ENCODE measurements around the gene N4BP2L1.

The N4BP2L1 gene

DNA sequence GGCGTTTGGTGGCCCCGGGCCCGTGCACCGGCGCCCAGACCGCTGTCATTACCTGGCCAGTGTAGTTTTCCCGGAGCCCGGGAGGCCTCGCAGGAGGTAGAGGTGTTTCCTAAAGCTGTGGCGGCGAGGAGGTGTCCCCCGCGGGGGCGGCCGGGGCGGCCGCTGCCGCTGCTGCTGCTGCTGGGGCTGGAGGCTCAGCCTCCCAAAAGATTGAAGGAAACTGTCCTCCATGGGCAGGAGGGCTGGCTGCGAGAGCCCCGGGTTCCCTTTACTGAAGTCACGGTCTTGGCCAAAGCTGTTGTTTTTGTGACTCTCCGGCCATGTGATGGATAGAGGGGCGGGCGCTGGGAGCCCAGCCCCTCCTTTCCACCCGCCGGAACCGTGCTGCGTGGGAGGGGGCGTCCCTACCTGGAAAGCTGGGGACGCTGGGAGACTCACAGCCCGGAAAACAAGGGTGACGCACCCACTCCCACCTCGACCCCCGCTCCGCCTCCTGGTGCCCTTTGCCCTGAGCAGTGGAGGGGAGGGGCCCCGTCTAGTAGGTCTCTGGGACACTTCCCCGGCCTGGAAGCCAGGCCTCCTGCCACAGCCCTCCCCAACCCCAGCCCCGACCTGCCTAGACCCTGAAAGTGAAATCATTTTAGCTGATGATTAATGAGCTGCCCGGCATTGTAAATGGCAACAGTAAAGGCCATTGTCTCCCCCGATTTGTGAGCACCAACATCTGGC lies at the start of gene N4BP2L1:
N4BP2L1 (minus strand) TSS at position 279 of the 729 bp plus-strand sequence; CDS start at position 231, 48 bp downstream.
- DNase-seq: peak; percentile 12

- DNase-seq: no peak
These were observed 49.0 kb upstream of the N4BP2L1 start for GRCh38 chr13:32476892-32477291.

- no peak for DNase-seq
These were observed 48.2 kb upstream of the N4BP2L1 start for GRCh38 chr13:32476021-32476731.

DNA sequence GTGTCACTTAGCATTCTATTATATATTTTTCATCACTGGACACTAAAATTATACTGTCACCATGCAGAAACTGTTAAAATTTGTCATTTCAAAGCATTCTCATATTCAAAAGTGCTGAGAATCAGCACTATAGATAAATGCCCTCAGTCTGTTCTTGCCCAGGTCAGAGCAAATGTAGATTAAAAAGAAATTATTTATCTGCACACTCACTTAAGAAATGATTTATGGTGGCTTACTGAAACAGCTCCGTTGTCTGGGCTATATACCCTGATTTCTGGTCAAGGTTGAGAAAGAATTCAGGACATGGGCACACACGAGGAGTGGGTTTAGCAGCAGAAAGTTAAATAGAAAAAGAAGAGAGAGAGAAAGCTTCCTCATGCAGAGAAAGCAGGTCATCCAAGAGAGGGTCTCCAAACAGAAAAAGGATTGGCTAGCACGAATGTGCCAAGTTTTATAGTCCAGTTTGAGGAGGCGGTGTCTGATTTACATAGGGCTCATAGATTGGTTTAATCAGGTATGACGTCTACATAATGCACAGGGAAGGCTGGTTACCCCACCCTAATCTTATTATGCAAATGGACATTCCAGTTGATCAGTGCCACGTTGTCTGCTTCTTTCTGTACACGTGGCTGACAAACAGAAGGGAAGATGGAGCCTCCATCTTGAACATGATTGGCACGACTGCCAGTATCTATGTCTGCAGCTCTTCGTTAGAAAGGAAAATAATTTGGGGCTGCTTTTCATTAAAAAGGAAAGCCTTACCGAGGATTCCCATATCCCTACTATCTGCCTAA lies 47.3 kb upstream of the N4BP2L1 start:
- no peak for DNase-seq

- DNase-seq: no peak
These were observed 45.7 kb upstream of the N4BP2L1 start for GRCh38 chr13:32473650-32474049.

- peak; percentile 2 for DNase-seq
These were observed 44.3 kb upstream of the N4BP2L1 start for GRCh38 chr13:32472194-32472621.

GRCh38 chr13:32471187-32471922 lies 43.4 kb upstream of the N4BP2L1 start:
- peak; percentile 37 for DNase-seq

- no peak for DNase-seq
These were observed 40.7 kb upstream of the N4BP2L1 start for GRCh38 chr13:32468502-32469142.

- no peak for DNase-seq
These were observed 28.7 kb upstream of the N4BP2L1 start for GRCh38 chr13:32456591-32456990.

- DNase-seq: no peak
These were observed 27.6 kb upstream of the N4BP2L1 start for GRCh38 chr13:32455594-32455903.

DNA sequence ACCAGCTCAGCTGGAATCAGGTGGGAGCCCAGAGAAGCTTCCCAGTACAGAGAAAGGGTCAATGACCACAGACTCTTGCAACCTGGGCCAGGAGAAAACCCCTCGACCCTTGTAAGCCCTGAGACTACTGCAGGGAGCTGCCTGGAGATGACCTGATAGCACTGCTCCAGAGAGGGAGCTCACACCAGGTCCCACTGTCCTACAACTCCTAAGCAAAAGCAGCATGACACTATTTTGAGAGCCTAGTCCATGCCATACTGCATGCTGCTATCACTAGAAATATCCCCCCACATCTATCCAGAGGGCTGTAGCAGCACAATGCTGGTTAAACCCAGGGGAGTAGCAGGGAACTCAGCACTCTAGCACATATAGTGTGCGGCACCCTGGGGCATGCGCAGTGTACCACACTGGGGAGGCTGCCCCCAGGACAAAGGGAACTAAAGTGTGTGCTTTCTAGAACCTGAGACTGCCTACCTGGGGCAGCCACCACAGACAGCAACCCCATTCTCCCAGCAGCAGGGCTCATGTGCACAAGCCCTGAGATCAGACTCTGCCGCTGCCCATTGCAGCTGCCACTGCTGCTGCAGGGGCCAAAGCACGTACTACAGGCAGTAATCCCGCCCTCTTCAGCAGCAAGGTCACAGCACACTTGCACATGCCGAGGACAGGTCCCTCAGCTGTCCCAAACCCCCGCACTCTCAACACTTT lies 27.1 kb upstream of the N4BP2L1 start:
- no peak for DNase-seq

DNA sequence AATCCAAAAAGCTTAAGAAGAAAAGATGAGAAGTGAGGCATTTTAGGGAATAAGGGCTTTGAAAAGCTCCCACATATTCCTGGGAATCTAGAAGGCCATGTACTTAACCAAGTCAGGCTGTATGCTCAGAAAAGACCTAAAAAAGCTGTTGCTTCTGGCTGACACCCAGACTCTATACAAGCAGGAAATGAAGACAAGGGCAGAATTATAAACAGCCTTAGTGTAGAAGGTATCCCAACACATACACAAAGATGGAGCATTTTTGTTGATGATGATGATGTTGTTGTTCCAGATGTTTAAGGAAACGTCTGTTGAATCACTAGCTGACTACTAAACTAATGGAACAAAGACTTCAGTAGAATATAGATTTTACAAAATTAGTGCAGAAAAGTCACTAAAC lies 26.1 kb upstream of the N4BP2L1 start:
- no peak for DNase-seq

DNA sequence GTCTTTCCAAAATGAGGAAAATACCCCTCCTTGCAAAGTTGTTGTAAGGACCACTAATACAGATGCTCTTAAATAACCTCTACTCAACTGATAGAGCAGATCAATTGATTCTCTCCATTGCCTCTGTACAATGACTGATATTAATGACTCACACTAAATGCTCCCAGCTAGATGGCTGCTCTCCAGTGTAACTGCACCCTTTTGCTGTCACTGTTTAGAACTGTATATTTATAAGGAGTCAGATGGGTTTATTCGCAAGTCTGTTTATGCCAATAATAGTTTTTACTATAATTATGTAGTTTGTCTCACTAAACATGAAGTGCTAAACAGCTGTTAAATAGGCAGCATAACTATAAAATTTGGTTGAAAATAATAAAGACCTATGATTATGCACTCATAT lies 21.0 kb upstream of the N4BP2L1 start:
- no peak for DNase-seq

GRCh38 chr13:32447894-32448623 lies 20.1 kb upstream of the N4BP2L1 start:
- no peak for DNase-seq

DNA sequence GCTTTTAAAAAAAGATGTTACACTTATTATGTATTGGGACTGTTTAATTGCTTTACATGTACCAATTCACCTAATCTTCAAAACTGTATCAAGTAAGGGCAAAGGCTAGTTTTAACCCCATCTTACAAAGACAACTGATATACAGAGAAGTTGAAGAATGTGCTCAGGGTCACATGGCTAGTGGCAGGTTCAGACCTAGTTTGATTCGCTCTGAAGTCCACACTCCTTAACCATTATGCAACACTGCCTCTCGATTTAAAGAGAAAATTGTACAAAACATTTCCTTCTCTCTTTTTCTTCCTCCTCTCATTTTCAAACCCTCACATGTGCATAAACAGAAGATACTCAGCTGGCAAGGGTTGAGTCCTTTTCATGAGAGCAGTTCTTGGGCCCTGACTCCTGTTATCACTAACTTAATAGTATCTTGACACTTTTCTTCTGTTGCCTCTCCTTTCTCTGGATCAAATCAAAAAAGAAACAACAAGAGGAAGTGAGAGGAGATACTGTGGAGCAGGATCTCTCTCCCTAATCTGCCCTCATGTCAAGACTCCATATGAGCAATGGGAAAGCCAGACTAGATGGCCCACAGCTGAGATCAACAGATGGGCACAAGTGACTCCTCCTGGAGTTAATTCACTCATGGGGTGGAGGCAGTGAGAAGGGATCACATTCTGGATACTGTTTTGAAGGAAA lies 19.0 kb upstream of the N4BP2L1 start:
- DNase-seq: no peak

- no peak for DNase-seq
These were observed 18.3 kb upstream of the N4BP2L1 start for GRCh38 chr13:32446220-32446619.

GRCh38 chr13:32445461-32445860 lies 17.5 kb upstream of the N4BP2L1 start:
- no peak for DNase-seq

GRCh38 chr13:32443111-32443510 lies 15.2 kb upstream of the N4BP2L1 start:
- DNase-seq: peak; percentile 28

- DNase-seq: no peak
These were observed 10.9 kb upstream of the N4BP2L1 start for GRCh38 chr13:32438871-32439270.

DNA sequence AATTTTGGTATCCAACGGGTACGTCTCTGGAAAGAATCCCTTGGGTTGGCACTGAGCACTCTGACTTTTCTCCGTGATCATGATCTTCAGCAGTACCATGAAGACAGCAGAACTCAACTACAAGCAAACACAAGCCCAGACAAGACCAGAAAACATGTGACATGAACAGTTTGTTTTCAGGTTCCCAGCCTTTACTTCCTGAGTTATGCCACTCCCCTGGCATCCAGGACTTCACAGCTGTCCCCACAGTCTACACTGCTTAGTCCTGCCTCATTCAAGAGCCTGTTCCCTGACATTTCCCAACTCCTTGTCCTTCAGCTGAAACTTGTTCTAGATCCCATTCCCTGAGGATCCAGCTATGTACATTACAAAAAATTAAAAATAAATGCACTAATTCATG lies 4.9 kb upstream of the N4BP2L1 start:
- no peak for DNase-seq

DNA sequence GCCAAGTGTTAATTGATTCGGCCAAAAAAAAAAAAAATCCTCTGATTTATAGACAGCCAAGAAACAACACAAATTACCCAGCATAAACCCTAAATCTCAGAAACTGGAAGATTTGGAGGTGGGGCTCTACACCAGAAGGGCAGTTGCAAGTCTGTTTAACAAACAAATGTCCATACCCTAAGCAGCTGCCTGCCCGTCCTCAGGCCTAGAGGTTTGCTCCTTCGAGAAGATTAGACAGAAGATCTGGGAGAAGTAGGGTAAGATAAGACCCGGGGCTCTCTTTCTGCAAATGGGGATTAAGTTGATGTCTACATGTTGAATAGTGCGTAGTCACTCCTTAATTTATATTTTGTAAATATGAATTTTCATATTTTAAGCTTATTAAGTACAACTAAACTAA lies 3.4 kb upstream of the N4BP2L1 start:
- DNase-seq: no peak

Measured in fibroblast of upper back skin (primary cell).